ENCODE data around the gene NUP210. TPM values are rescaled to one million over a fixed set of nuclear protein-coding genes. Genes with fewer than 3 reads are reported as not detected.

NUP210 gene
- 0.09 and 0.30 TPM in 2 replicates for total RNA-seq

DNA sequence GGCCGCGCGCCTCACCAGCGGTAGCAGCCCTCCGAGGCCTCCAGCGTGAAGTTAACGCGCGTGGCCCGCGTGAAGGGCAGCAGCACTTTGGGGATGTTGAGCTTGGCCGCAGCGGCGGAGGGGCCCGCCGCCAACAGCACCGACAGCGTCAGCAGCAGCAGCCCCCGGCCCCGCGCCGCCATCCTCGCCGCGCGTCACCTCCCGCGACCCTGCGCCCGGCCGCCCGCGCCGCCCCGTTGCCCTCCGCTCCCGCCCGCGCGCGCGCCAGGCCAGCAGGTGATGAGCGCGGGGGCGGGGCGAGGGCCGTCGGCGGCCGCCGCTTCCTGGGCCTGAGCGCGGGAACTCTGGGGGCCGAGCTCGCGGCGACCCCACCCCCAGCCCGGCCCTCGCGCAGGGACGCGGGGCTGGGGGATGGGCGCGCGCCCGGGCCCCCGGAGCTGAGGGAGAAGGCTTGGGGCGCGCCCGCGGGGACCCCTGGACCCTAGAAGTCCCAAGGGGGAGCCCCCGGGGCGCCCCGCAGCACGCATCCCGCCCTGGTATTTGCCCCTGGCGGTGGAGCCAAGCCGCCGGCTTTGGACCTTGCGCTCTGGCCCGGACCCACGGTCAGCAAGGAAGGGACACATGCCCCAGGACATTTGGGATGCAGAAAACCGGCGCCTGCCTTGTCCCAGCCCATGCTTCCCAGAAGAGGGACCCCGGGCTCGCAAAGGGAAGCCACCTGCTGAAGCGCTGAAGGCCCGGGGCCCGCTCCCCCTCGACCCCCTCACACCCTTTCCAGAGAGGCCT is at the start of gene NUP210:
Gene NUP210, minus strand, starts transcription at position 278 of the 786 bp plus-strand sequence. Its CDS starts 96 bp downstream, at position 182.

Other genes starting within 250 kb of the NUP210 start
- gene HDAC11, start 60.0 kb upstream of the NUP210 start, total RNA-seq = 13.1 and 16.8 TPM in 2 replicates
- gene FBLN2, start 128.8 kb upstream of the NUP210 start, total RNA-seq = 63.9 and 254 TPM in 2 replicates